H1 (cell line): Measurements from ENCODE around the gene ATG2B. TPM values are rescaled to one million over a fixed set of nuclear protein-coding genes. Genes with fewer than 3 reads are reported as not detected.

Source experiments
- CTCF ChIA-PET: fragments of 300-600 bp; sonication (Branson Sonifier 250); formaldehyde crosslinking; loops from one replicate; lab custom pipeline; 2021; ENCODE audit not compliant: partially characterized antibody; lab: Charles Lee
- POLR2A ChIA-PET: fragments of 300-600 bp; sonication (Branson Sonifier 250); formaldehyde crosslinking; loops from one replicate; lab custom pipeline; 2021; ENCODE audit warnings: inconsistent platforms; ENCODE audit not compliant: partially characterized antibody; lab: Charles Lee
- DNase-seq, 2 experiments: peaks; one replicate each; pipeline versions ENCODE4 v3.0.0 to v3.0.0-alpha.2; 2010 to 2022; ENCODE audit warnings: low spot score in 2 of 2, low read depth in 1 of 2, mixed read lengths in 1 of 2
- FAIRE-seq: peaks from 2 replicates; lab custom pipeline; 2011; peaks lifted over from hg19 to GRCh38; lab: Jason Lieb, UNC
- H2AFZ ChIP-seq: 2 replicates; pipeline ENCODE4 v1.8.1; 2012; ENCODE audit warnings: low read length, inconsistent platforms
- H2AK5ac ChIP-seq: 2 replicates; pipeline ENCODE4 v1.6.1; 2013; ENCODE audit warnings: low read depth, low read length
- H2BK120ac ChIP-seq: replicated peaks from 2 replicates; pipeline ENCODE3; 2013; ENCODE audit warnings: low read depth, low read length, inconsistent platforms
- H2BK12ac ChIP-seq: 2 replicates; pipeline ENCODE4 v1.6.1; 2013; ENCODE audit warnings: low read depth, low read length
- H2BK15ac ChIP-seq: 2 replicates; pipeline ENCODE4 v1.6.1; 2013; ENCODE audit warnings: low read length
- H2BK20ac ChIP-seq: 2 replicates; pipeline ENCODE4 v1.6.1; 2013; ENCODE audit warnings: low read length
- H2BK5ac ChIP-seq: 2 replicates; pipeline ENCODE4 v1.6.1; 2013; ENCODE audit warnings: low read depth, low read length
- H3K14ac ChIP-seq: 2 replicates; pipeline ENCODE4 v1.6.1; 2013; ENCODE audit warnings: inconsistent platforms; ENCODE audit not compliant: insufficient read length
- H3K18ac ChIP-seq: 2 replicates; pipeline ENCODE4 v1.6.1; 2013; ENCODE audit warnings: low read length; ENCODE audit errors: extremely low read depth
- H3K23ac ChIP-seq: 2 replicates; pipeline ENCODE4 v1.6.1; 2013; ENCODE audit warnings: inconsistent platforms; ENCODE audit not compliant: insufficient read length
- H3K23me2 ChIP-seq: 2 replicates; pipeline ENCODE4 v1.6.1; 2013; ENCODE audit warnings: low read depth, low read length
- H3K27ac ChIP-seq: 2 replicates; pipeline ENCODE4 v1.6.1; 2011; ENCODE audit warnings: low read depth, low read length, inconsistent platforms
- H3K27me3 ChIP-seq, 4 experiments: replicated peaks in 1 of 4; 1 replicate in 1 of 4; 2 replicates in 3 of 4; pipeline versions ENCODE4 v1.6.1 to v1.8.1; 2011 to 2013; ENCODE audit warnings: low read length in 3 of 4, mild to moderate bottlenecking in 3 of 4, inconsistent platforms in 2 of 4, mixed read lengths in 2 of 4, moderate library complexity in 1 of 4; ENCODE audit not compliant: control insufficient read depth in 3 of 4, insufficient read depth in 3 of 4; ENCODE audit errors: extremely low read depth in 1 of 4
- H3K36me3 ChIP-seq, 4 experiments: 2 replicates each; pipeline versions ENCODE4 v1.6.1 to v1.8.1; 2011 to 2013; ENCODE audit warnings: mild to moderate bottlenecking in 4 of 4, low read length in 3 of 4, moderate library complexity in 2 of 4, control low read depth in 1 of 4, inconsistent platforms in 1 of 4; ENCODE audit not compliant: insufficient read depth in 4 of 4, control insufficient read depth in 2 of 4
- H3K4ac ChIP-seq: replicated peaks from 2 replicates; pipeline ENCODE3; 2013; ENCODE audit warnings: low read length, low read depth, mixed read lengths, inconsistent platforms; ENCODE audit not compliant: insufficient read length
- H3K4me1 ChIP-seq, 4 experiments: replicated peaks in 1 of 4; 1 replicate in 1 of 4; 2 replicates in 3 of 4; pipeline versions ENCODE4 v1.6.1 to v1.8.1; 2011 to 2013; ENCODE audit warnings: low read length in 3 of 4, inconsistent platforms in 2 of 4, mixed read lengths in 1 of 4; ENCODE audit not compliant: insufficient read depth in 4 of 4, control insufficient read depth in 3 of 4
- H3K4me2 ChIP-seq, 2 experiments: 2 replicates each; pipeline versions ENCODE4 v1.6.1 to v1.8.1; 2011 to 2013; ENCODE audit warnings: low read depth in 2 of 2, low read length in 2 of 2, control low read depth in 1 of 2, inconsistent platforms in 1 of 2, mild to moderate bottlenecking in 1 of 2; ENCODE audit not compliant: insufficient read depth in 1 of 2
- H3K4me3 ChIP-seq, 4 experiments: fragments of 200-600, 300-600 bp in 1 of 4; sonication (generic), shearing (Covaris generic), sonication (Bioruptor Twin) in 1 of 4; 2 replicates each; pipeline versions ENCODE4 v1.5.1 to v1.8.1; 2011 to 2016; ENCODE audit warnings: low read length in 4 of 4, low read depth in 3 of 4, control low read depth in 2 of 4, inconsistent platforms in 2 of 4, mild to moderate bottlenecking in 2 of 4, mixed read lengths in 1 of 4, moderate library complexity in 1 of 4; ENCODE audit not compliant: insufficient read depth in 2 of 4; ENCODE audit errors: extremely low read depth in 1 of 4
- H3K56ac ChIP-seq: replicated peaks from 2 replicates; pipeline ENCODE3; 2013; ENCODE audit warnings: low read depth, mild to moderate bottlenecking, mixed read lengths, low read length, inconsistent platforms; ENCODE audit not compliant: insufficient read length
- H3K79me1 ChIP-seq: 2 replicates; pipeline ENCODE4 v1.6.1; 2013; ENCODE audit warnings: low read depth, low read length, control low read depth
- H3K79me2 ChIP-seq, 2 experiments: 2 replicates each; pipeline versions ENCODE4 v1.6.1 to v1.8.1; 2012 to 2013; ENCODE audit warnings: low read length in 2 of 2, mild to moderate bottlenecking in 2 of 2, inconsistent platforms in 1 of 2; ENCODE audit not compliant: insufficient read depth in 2 of 2, control insufficient read depth in 1 of 2
- H3K9ac ChIP-seq, 4 experiments: replicated peaks in 1 of 4; 1 replicate in 1 of 4; 2 replicates in 3 of 4; pipeline versions ENCODE4 v1.6.1 to v1.8.1; 2011 to 2013; ENCODE audit warnings: low read depth in 3 of 4, low read length in 3 of 4, control low read depth in 2 of 4, mild to moderate bottlenecking in 2 of 4, moderate library complexity in 2 of 4, inconsistent platforms in 1 of 4; ENCODE audit errors: extremely low read depth in 1 of 4
- H3K9me3 ChIP-seq, 2 experiments: 2 replicates each; pipeline versions ENCODE4 v1.6.1 to v1.8.1; 2012 to 2013; ENCODE audit warnings: mild to moderate bottlenecking in 2 of 2, moderate library complexity in 2 of 2, control low read depth in 1 of 2, inconsistent platforms in 1 of 2, low read depth in 1 of 2, low read length in 1 of 2, mixed read lengths in 1 of 2; ENCODE audit not compliant: insufficient read depth in 2 of 2
- H4K20me1 ChIP-seq, 2 experiments: replicated peaks in 1 of 2; 2 replicates each; pipeline versions ENCODE3 to v1.8.1; 2011 to 2013; ENCODE audit warnings: inconsistent platforms in 2 of 2, low read length in 2 of 2, mild to moderate bottlenecking in 1 of 2; ENCODE audit not compliant: insufficient read depth in 2 of 2, control insufficient read depth in 1 of 2
- H4K5ac ChIP-seq: 2 replicates; pipeline ENCODE4 v1.6.1; 2013; ENCODE audit warnings: low read length, low read depth, mixed read lengths, inconsistent platforms; ENCODE audit not compliant: insufficient read length
- H4K8ac ChIP-seq: 2 replicates; pipeline ENCODE4 v1.8.0; 2013; ENCODE audit warnings: mild to moderate bottlenecking, moderate library complexity, low read length, inconsistent platforms; ENCODE audit not compliant: insufficient read depth; ENCODE audit errors: extremely low read depth
- H4K91ac ChIP-seq: replicated peaks from 2 replicates; pipeline ENCODE3; 2013; ENCODE audit warnings: low read length, mixed read lengths, inconsistent platforms; ENCODE audit not compliant: insufficient read length
- CHD1 ChIP-seq: IDR thresholded peaks from 2 replicates; pipeline ENCODE4 v1.6.1; 2012; ENCODE audit warnings: low read depth, low read length, improper control_type of control experiment
- CHD2 ChIP-seq: IDR thresholded peaks from 2 replicates; pipeline ENCODE4 v1.6.1; 2012; ENCODE audit warnings: low read length, improper control_type of control experiment
- EGR1 ChIP-seq: IDR thresholded peaks from 2 replicates; pipeline ENCODE4 v1.6.1; 2011; ENCODE audit warnings: low read depth, low read length, borderline replicate concordance
- MAFK ChIP-seq: IDR thresholded peaks from 2 replicates; pipeline ENCODE4 v1.6.1; 2012; ENCODE audit warnings: low read depth, mild to moderate bottlenecking, improper control_type of control experiment, low read length
- POU5F1 ChIP-seq: IDR thresholded peaks from 2 replicates; pipeline ENCODE4 v1.6.1; 2011; ENCODE audit warnings: low read depth, mild to moderate bottlenecking, low read length, moderate library complexity
- RFX5 ChIP-seq: IDR thresholded peaks from 2 replicates; pipeline ENCODE4 v1.6.1; 2011; ENCODE audit warnings: low read depth, low read length, improper control_type of control experiment, borderline replicate concordance
- SP1 ChIP-seq: IDR thresholded peaks from 2 replicates; pipeline ENCODE4 v1.6.1; 2011; ENCODE audit warnings: low read depth, low read length
- SP2 ChIP-seq: IDR thresholded peaks from 2 replicates; pipeline ENCODE4 v1.6.1; 2012; ENCODE audit warnings: mild to moderate bottlenecking, low read length, inconsistent platforms
- TAF1 ChIP-seq: IDR thresholded peaks from 2 replicates; pipeline ENCODE4 v1.6.1; 2011; ENCODE audit warnings: mild to moderate bottlenecking, low read depth, low read length
- WGBS, 2 experiments: shearing (Covaris generic) in 1 of 2; methylation state at CpG; one replicate each; pipeline versions ENCODE4 v1.1.6 to v1.1.7; 2013 to 2015; ENCODE audit warnings: low lambda C conversion rate in 2 of 2, mixed read lengths in 2 of 2, inconsistent platforms in 1 of 2, low coverage in 1 of 2, missing lambda C conversion rate in 1 of 2; ENCODE audit not compliant: insufficient replicate concordance in 2 of 2, insufficient coverage in 1 of 2, insufficient read length in 1 of 2; ENCODE audit errors: extremely low coverage in 1 of 2, missing lambda C conversion rate in 1 of 2; 5-methylcytosine and 5-hydroxymethylcytosine counted together
- polyA plus RNA-seq, 7 experiments: library from polyadenylated mRNA; depleted of rRNA in 3 of 7; stranded (reverse) in 5 of 7; unstranded in 2 of 7; fragments of >200 nt in 5 of 7; fragments of 200-250 nt in 2 of 7; gene quantifications; 1 replicate in 5 of 7; 2 replicates in 1 of 7; 4 replicates in 1 of 7; pipeline versions ENCODE4 v1.2.1 to v1.2.3, GENCODE V29; 2011 to 2013; ENCODE audit warnings: missing spikeins in 2 of 7, mixed read lengths in 2 of 7
- total RNA-seq: library from RNA; stranded (reverse); fragmentation: NEBNext Ultra II Directional; extraction: Animal tissue kit (Norgen Biotek cat#: 25700); gene quantifications from 2 replicates; pipeline ENCODE4 v1.2.1, GENCODE V29; 2021

The ATG2B gene
- total and polyA plus RNA-seq, 2 of the 8 experiments (the other 6 are each of a cell fraction or from before 2014, with no cell fraction given), result 4.6 to 14.4 TPM

- Histone ChIP-seq H2BK5ac (no peak overlapping the region), H4K5ac (no peak overlapping the region), H3K4me1 (peaks cover 0 to 5% (median 0%) of the 10 kb centered on the region in 4 experiments; a peak in 1 of 7 replicates), H3K14ac (no peak overlapping the region), H2AK5ac (no peak overlapping the region), H3K79me2 (no peaks in the 10 kb centered on the region), H3K4me2 (no peak overlapping the region), H3K9ac (no peak overlapping the region), H2BK20ac (no peak overlapping the region), H3K56ac (no peak overlapping the region), H4K91ac (peak overlapping the region; percentile 36), H3K27ac (no peak overlapping the region), H4K20me1 (no peaks in the 10 kb centered on the region), H3K4ac (no peak overlapping the region), H3K9me3 (peaks cover 3 to 15% of the 10 kb centered on the region in 2 experiments; a peak in 3 of 4 replicates), H3K23me2 (0 out of 2 replicates have a peak, but pooled peaks cover 2% of the 10 kb centered on the region), H3K79me1 (no peaks in the 10 kb centered on the region), H4K8ac (no peak overlapping the region), H3K27me3 (no peaks in the 10 kb centered on the region), H2BK120ac (no peak overlapping the region), H3K18ac (no peak overlapping the region), H3K23ac (no peak overlapping the region), H3K36me3 (no peaks in the 10 kb centered on the region), H2BK12ac (no peak overlapping the region), H2AFZ (no peak overlapping the region), H2BK15ac (no peak overlapping the region), H3K4me3 (no peak overlapping the region)
- 78% methylated on average over 7 of the region's 7 CpGs; no CpG with 5 or more reads in 1 of the 2 experiments for WGBS, 2 experiments
- CTCF ChIA-PET, result interaction anchor here (1.3 kb wide), 1 partner anchor 140 kb away, joined by 3 read pairs; no protein-coding TSS in a partner anchor
- TF ChIP-seq CHD2 (no peak), CHD1 (no peak), POU5F1 (no peak), EGR1 (no peak), MAFK (no peak), RFX5 (no peak), SP1 (no peak), TAF1 (no peak), SP2 (no peak)
- POLR2A ChIA-PET, result no interaction called here
- FAIRE-seq (no peak), DNase-seq (no peak)
These were observed 124.4 kb downstream of the ATG2B start for GRCh38 chr14:96238676-96239265.
